Liver (tissue), 9 donors: ENCODE results near the gene TTYH3. TPM values are rescaled to one million over a fixed set of nuclear protein-coding genes. Genes with fewer than 3 reads are reported as not detected.
A peak's percentile ranks its signal among the peaks of the same experiment; 100 is the strongest.

Source experiments
- DNase-seq: peaks from one replicate; pipeline ENCODE4 v3.0.0-alpha.2; 2017; ENCODE audit warnings: low spot score
- H3K27ac ChIP-seq, 2 donors: one replicate each; pipeline ENCODE4 v1.7.0; 2013; ENCODE audit warnings: inconsistent platforms in 2 of 2, low read length in 2 of 2, control low read depth in 1 of 2, low read depth in 1 of 2, mild to moderate bottlenecking in 1 of 2
- H3K27me3 ChIP-seq, 4 donors: one replicate each; pipeline versions ENCODE4 v1.6.1 to v1.7.0; 2013; ENCODE audit warnings: low read length in 3 of 4, inconsistent platforms in 1 of 4, mild to moderate bottlenecking in 1 of 4, moderate library complexity in 1 of 4; ENCODE audit not compliant: control insufficient read depth in 4 of 4, insufficient read depth in 4 of 4
- H3K36me3 ChIP-seq, 4 donors: one replicate each; pipeline versions ENCODE4 v1.6.1 to v1.7.0; 2013; ENCODE audit warnings: low read length in 3 of 4, mild to moderate bottlenecking in 3 of 4, low read depth in 1 of 4, moderate library complexity in 1 of 4; ENCODE audit not compliant: control insufficient read depth in 4 of 4, insufficient read depth in 3 of 4
- H3K4me1 ChIP-seq, 4 donors: one replicate each; pipeline versions ENCODE4 v1.6.1 to v1.7.0; 2013; ENCODE audit warnings: low read length in 3 of 4, mild to moderate bottlenecking in 3 of 4, moderate library complexity in 1 of 4; ENCODE audit not compliant: control insufficient read depth in 4 of 4, insufficient read depth in 4 of 4
- H3K4me3 ChIP-seq, 3 donors: one replicate each; pipeline versions ENCODE4 v1.6.1 to v1.7.0; 2013; ENCODE audit warnings: low read length in 3 of 3, control low read depth in 1 of 3, low read depth in 1 of 3, mild to moderate bottlenecking in 1 of 3
- H3K9ac ChIP-seq, 2 donors: one replicate each; pipeline ENCODE4 v1.7.0; 2013; ENCODE audit warnings: low read length in 2 of 2, mild to moderate bottlenecking in 2 of 2, moderate library complexity in 2 of 2, control low read depth in 1 of 2, low read depth in 1 of 2
- H3K9me3 ChIP-seq, 4 donors: one replicate each; pipeline versions ENCODE4 v1.6.1 to v1.7.0; 2013; ENCODE audit warnings: low read length in 3 of 4; ENCODE audit not compliant: control insufficient read depth in 4 of 4
- EGR1 ChIP-seq, 2 donors: IDR thresholded peaks; 2 replicates each; pipeline ENCODE4 v1.6.1; 2016 to 2018; ENCODE audit warnings: antibody characterized with exemption in 2 of 2, low read depth in 2 of 2
- FOXA1 ChIP-seq: IDR thresholded peaks from 2 replicates; pipeline ENCODE4 v1.6.1; 2016; ENCODE audit warnings: antibody characterized with exemption
- FOXA2 ChIP-seq: IDR thresholded peaks from 2 replicates; pipeline ENCODE4 v1.6.1; 2016; ENCODE audit warnings: antibody characterized with exemption
- GABPA ChIP-seq, 2 donors: IDR thresholded peaks in 1 of 2; conservative IDR thresholded peaks in 1 of 2; 2 replicates each; pipeline ENCODE4 v1.6.1; 2016; ENCODE audit warnings: antibody characterized with exemption in 2 of 2, mild to moderate bottlenecking in 1 of 2, moderate library complexity in 1 of 2
- HNF4A ChIP-seq, 2 donors: conservative IDR thresholded peaks; 2 replicates each; pipeline ENCODE4 v1.6.1; 2016; ENCODE audit warnings: antibody characterized with exemption in 2 of 2, mild to moderate bottlenecking in 2 of 2
- HNF4G ChIP-seq: IDR thresholded peaks from 2 replicates; pipeline ENCODE4 v1.6.1; 2016; ENCODE audit warnings: antibody characterized with exemption
- JUND ChIP-seq, 2 donors: IDR thresholded peaks; 2 replicates each; pipeline ENCODE4 v1.6.1; 2016; ENCODE audit warnings: antibody characterized with exemption in 2 of 2
- NR2F2 ChIP-seq: IDR thresholded peaks from 2 replicates; pipeline ENCODE4 v1.6.1; 2016; ENCODE audit warnings: antibody characterized with exemption
- RAD21 ChIP-seq, 2 donors: IDR thresholded peaks; 2 replicates each; pipeline ENCODE4 v1.6.1; 2016; ENCODE audit warnings: antibody characterized with exemption in 2 of 2, mild to moderate bottlenecking in 2 of 2
- REST ChIP-seq: IDR thresholded peaks from 2 replicates; pipeline ENCODE4 v1.6.1; 2016; ENCODE audit warnings: antibody characterized with exemption, mild to moderate bottlenecking
- RXRA ChIP-seq, 2 donors: IDR thresholded peaks; 2 replicates each; pipeline ENCODE4 v1.6.1; 2017 to 2018; ENCODE audit warnings: antibody characterized with exemption in 2 of 2, mild to moderate bottlenecking in 1 of 2
- SP1 ChIP-seq: IDR thresholded peaks from 2 replicates; pipeline ENCODE4 v1.6.1; 2018; ENCODE audit warnings: antibody characterized with exemption, mild to moderate bottlenecking
- TAF1 ChIP-seq: conservative IDR thresholded peaks from 2 replicates; pipeline ENCODE4 v1.6.1; 2016; ENCODE audit warnings: antibody characterized with exemption, mild to moderate bottlenecking
- YY1 ChIP-seq: IDR thresholded peaks from 2 replicates; pipeline ENCODE4 v1.6.1; 2016; ENCODE audit warnings: antibody characterized with exemption, mild to moderate bottlenecking
- WGBS: extraction: QIAGEN DNeasy Blood & Tissue Kit; methylation state at CpG from one replicate; pipeline ENCODE4 v1.1.7; 2013; 5-methylcytosine and 5-hydroxymethylcytosine counted together
- polyA plus RNA-seq, 2 donors: library from polyadenylated mRNA; stranded (reverse) in 1 of 2; unstranded in 1 of 2; fragments of 200-250 nt in 1 of 2; fragments of >200 nt in 1 of 2; fragmentation: Nextera tagmentation in 1 of 2; extraction: Ambion mirVana in 1 of 2; gene quantifications; one replicate each; pipeline versions ENCODE4 v1.2.1 to v1.2.3, GENCODE V29; 2013 to 2015
- total RNA-seq, 2 donors: library from RNA; depleted of rRNA; stranded (reverse); fragments of >200 nt; gene quantifications; one replicate each; pipeline ENCODE4 v1.2.3, GENCODE V29; 2014
- TF ChIP-seq, protein P1 (sequence below): IDR thresholded peaks from 2 replicates; pipeline ENCODE4 v1.6.1; 2016; ENCODE audit warnings: antibody characterized with exemption
- TF ChIP-seq, protein P2 (sequence below): IDR thresholded peaks from 2 replicates; pipeline ENCODE4 v1.6.1; 2016; ENCODE audit warnings: antibody characterized with exemption
- TF ChIP-seq, protein P3 (sequence below): fragments of 150-350 bp; IDR thresholded peaks from 2 replicates; pipeline ENCODE4 v1.5.1; 2017; ENCODE audit warnings: improper control_type of control experiment, low read depth, low read length; ENCODE audit not compliant: missing input control
- TF ChIP-seq, protein P4 (sequence below): IDR thresholded peaks from 2 replicates; pipeline ENCODE4 v1.6.1; 2016; ENCODE audit warnings: antibody characterized with exemption
- donor health status: healthy.
- donor health status: healthy.
- donor health status: healthy.
- donor health status: healthy.
- donor health status: healthy.

TTYH3 gene
- total and polyA plus RNA-seq, 4 donors: 8.2 to 19.6 (median 17.4) TPM

DNA sequence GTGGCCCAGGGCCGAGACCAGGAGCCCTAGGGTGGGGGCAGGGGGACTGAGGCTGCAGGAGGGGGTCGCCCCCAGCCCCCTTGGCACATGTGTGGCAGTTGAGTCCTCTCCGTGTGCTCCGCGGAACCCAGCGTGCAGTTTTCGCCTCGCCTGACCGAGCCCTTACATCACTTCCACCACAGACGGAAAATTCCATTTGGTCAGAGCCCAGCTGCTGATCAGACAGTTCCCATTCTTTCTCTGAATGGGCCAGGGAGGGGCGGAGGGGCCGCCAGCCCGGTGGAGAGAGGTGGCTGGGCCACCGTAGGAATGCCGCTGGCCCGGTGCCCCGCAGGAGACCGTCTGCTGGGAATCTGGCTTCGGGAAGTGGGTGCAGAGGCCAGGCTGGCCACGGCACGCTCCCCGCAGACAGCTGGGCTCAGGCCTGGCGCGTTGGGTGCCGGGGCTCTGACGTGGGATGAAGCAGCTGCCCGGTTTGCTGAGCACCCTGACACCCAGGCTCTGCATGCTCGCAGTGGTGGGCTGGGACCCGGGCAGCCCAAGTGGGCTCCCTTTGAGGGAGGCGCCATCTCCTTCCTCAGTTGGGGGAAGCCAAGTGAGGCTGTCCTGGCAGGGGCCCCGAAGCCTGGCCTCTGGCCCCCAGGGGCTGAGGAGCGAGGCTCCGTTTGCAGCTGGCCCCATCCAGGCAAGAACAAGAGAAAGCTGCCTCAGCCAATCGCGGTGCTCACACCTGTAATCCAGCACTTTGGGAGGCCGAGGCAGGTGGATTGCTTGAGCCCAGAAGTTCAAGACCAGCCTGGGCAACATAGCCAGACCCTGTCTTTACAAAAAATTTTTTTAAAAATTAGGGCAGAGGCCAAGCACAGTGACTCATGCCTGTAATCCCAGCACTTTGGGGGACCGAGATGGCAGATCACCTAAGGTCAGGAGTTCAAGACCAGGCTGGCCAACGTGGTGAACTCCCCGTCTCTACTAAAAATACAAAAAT is 9.9 kb downstream of the TTYH3 start:
- Histone ChIP-seq H3K9me3 (no peaks in the 10 kb centered on the region), H3K27ac (peak overlapping the region; percentile 90 to 95), H3K4me3 (no peak overlapping the region), H3K27me3 (no peaks in the 10 kb centered on the region), H3K9ac (peak overlapping the region in 1 of 2 donors; percentile 56), H3K36me3 (no peaks in the 10 kb centered on the region), H3K4me1 (peaks cover 31 to 64% (median 50%) of the 10 kb centered on the region in 4 donors)
- DNase-seq: peak; percentile 55
- TF ChIP-seq REST (peak; percentile 59), TAF1 (no peak), FOXA2 (no peak), RXRA (IDR thresholded peaks at IDR 0.05) (peak; percentile 90 to 91), FOXA1 (peak; percentile 32), HNF4A (conservative IDR thresholded peaks at IDR 0.05) (peak; percentile 73 to 78), GABPA (IDR thresholded peaks at IDR 0.05 in 1 of 2, conservative IDR thresholded peaks at IDR 0.05 in 1 of 2) (peak in 1 of 2 donors; percentile 75), NR2F2 (peak; percentile 68), YY1 (no peak), SP1 (peak; percentile 98), HNF4G (no peak), EGR1 (IDR thresholded peaks at IDR 0.05; ENCODE audit: low read depth in 2 of 2) (peak; percentile 89 to 98), JUND (IDR thresholded peaks at IDR 0.05) (peak; percentile 58 to 70), RAD21 (IDR thresholded peaks at IDR 0.05) (peak in 1 of 2 donors; percentile 71)
- TF ChIP-seq, protein P1, sequence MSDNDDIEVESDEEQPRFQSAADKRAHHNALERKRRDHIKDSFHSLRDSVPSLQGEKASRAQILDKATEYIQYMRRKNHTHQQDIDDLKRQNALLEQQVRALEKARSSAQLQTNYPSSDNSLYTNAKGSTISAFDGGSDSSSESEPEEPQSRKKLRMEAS: no peak
- TF ChIP-seq, protein P2, sequence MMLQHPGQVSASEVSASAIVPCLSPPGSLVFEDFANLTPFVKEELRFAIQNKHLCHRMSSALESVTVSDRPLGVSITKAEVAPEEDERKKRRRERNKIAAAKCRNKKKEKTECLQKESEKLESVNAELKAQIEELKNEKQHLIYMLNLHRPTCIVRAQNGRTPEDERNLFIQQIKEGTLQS: peak; percentile 91
- TF ChIP-seq, protein P3, sequence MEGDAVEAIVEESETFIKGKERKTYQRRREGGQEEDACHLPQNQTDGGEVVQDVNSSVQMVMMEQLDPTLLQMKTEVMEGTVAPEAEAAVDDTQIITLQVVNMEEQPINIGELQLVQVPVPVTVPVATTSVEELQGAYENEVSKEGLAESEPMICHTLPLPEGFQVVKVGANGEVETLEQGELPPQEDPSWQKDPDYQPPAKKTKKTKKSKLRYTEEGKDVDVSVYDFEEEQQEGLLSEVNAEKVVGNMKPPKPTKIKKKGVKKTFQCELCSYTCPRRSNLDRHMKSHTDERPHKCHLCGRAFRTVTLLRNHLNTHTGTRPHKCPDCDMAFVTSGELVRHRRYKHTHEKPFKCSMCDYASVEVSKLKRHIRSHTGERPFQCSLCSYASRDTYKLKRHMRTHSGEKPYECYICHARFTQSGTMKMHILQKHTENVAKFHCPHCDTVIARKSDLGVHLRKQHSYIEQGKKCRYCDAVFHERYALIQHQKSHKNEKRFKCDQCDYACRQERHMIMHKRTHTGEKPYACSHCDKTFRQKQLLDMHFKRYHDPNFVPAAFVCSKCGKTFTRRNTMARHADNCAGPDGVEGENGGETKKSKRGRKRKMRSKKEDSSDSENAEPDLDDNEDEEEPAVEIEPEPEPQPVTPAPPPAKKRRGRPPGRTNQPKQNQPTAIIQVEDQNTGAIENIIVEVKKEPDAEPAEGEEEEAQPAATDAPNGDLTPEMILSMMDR: peak; percentile 3
- TF ChIP-seq, protein P4, sequence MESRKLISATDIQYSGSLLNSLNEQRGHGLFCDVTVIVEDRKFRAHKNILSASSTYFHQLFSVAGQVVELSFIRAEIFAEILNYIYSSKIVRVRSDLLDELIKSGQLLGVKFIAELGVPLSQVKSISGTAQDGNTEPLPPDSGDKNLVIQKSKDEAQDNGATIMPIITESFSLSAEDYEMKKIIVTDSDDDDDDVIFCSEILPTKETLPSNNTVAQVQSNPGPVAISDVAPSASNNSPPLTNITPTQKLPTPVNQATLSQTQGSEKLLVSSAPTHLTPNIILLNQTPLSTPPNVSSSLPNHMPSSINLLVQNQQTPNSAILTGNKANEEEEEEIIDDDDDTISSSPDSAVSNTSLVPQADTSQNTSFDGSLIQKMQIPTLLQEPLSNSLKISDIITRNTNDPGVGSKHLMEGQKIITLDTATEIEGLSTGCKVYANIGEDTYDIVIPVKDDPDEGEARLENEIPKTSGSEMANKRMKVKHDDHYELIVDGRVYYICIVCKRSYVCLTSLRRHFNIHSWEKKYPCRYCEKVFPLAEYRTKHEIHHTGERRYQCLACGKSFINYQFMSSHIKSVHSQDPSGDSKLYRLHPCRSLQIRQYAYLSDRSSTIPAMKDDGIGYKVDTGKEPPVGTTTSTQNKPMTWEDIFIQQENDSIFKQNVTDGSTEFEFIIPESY: no peak
- WGBS: 28% methylated on average over 39 of the region's 39 CpGs
